Left ventricle myocardium inferior (tissue), 1 donor: ENCODE results near the gene CELF4. TPM values are rescaled to one million over a fixed set of nuclear protein-coding genes. Genes with fewer than 3 reads are reported as not detected.
A peak's percentile ranks its signal among the peaks of the same experiment; 100 is the strongest.

Experiments
- DNase-seq: peaks from one replicate; pipeline ENCODE4 v3.0.0-alpha.2; 2020
- H3K27ac ChIP-seq: fragments of 200-600 bp; replicated peaks from 2 replicates; pipeline ENCODE4 v1.8.0; 2021
- H3K27me3 ChIP-seq: fragments of 200-600 bp; 2 replicates; pipeline ENCODE4 v1.8.0; 2021; ENCODE audit warnings: low read depth
- H3K36me3 ChIP-seq: fragments of 200-600 bp; 2 replicates; pipeline ENCODE4 v1.8.0; 2021
- H3K4me1 ChIP-seq: fragments of 200-600 bp; 2 replicates; pipeline ENCODE4 v1.8.0; 2021
- H3K4me3 ChIP-seq: fragments of 200-600 bp; 2 replicates; pipeline ENCODE4 v1.8.0; 2021; ENCODE audit warnings: mild to moderate bottlenecking, moderate library complexity
- H3K9me3 ChIP-seq: fragments of 200-600 bp; replicated peaks from 2 replicates; pipeline ENCODE4 v1.8.0; 2021
- intact Hi-C: fragments of 100-400 bp; cut with micrococcal nuclease; formaldehyde crosslinking; loops from one replicate; pipeline ENCODE4 v1.11.0; 2022
- total RNA-seq: library from RNA; stranded (reverse); fragmentation: NEBNext Ultra II Directional; extraction: Animal tissue kit (Norgen Biotek cat#: 25700); gene quantifications from one replicate; pipeline ENCODE4 v1.2.1, GENCODE V29; 2021
- TF ChIP-seq, protein P1 (sequence below): fragments of 200-600 bp; IDR thresholded peaks from 2 replicates; pipeline ENCODE4 v1.8.0; 2021; ENCODE audit warnings: antibody characterized with exemption, mild to moderate bottlenecking, borderline replicate concordance
- donor health status: DM: no; HTN: yes; CAD: no; lungs with severe emphysema.

Gene CELF4
- total RNA-seq, 1 donor from 2014 or later, result 0.60 TPM

DNA sequence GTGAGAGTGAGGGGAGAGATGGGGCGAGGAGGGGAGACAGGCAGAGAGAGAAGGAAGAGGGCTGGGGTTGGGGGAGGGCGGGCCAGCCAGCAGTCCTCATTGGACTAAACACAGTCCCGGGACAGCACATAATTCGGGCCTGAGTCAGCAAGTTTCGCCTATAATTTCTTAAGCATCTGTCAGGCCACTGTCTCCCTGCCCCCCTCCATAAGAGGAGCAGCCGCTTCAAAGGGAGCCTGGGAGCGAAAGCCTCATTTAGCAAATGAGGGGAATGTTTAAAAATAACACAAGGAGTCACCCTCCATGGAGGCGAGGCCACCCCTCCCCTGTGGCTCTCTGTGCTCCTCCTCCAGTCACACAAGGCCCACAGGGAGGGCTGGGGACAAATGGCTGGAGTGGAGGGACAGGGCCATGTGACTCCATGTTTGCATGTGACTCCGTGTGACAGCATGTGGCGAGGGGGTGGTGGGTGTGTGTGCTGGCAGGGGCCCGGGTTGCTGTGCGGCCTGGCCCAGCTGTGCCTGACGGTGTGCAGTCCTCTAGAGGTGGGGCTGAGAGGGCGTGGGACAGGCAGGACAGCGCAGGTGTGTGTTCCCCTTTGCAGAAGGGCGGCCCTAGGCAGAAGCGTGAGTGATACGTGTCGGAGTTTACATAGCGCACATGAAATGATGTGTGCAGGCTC lies 162.4 kb downstream of the CELF4 start:
- TF ChIP-seq, protein P1, sequence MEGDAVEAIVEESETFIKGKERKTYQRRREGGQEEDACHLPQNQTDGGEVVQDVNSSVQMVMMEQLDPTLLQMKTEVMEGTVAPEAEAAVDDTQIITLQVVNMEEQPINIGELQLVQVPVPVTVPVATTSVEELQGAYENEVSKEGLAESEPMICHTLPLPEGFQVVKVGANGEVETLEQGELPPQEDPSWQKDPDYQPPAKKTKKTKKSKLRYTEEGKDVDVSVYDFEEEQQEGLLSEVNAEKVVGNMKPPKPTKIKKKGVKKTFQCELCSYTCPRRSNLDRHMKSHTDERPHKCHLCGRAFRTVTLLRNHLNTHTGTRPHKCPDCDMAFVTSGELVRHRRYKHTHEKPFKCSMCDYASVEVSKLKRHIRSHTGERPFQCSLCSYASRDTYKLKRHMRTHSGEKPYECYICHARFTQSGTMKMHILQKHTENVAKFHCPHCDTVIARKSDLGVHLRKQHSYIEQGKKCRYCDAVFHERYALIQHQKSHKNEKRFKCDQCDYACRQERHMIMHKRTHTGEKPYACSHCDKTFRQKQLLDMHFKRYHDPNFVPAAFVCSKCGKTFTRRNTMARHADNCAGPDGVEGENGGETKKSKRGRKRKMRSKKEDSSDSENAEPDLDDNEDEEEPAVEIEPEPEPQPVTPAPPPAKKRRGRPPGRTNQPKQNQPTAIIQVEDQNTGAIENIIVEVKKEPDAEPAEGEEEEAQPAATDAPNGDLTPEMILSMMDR, result no peak
- no peaks in the 10 kb centered on the region for H3K9me3 ChIP-seq
- intact Hi-C loops, result no loop called here
- no peaks in the 10 kb centered on the region for H3K36me3 ChIP-seq
- peaks cover 13% of the 10 kb centered on the region for H3K4me1 ChIP-seq
- H3K4me3 ChIP-seq, result no peak overlapping the region
- DNase-seq, result peak; percentile 46
- peak overlapping the region; percentile 46 for H3K27ac ChIP-seq
- no peaks in the 10 kb centered on the region for H3K27me3 ChIP-seq

DNA sequence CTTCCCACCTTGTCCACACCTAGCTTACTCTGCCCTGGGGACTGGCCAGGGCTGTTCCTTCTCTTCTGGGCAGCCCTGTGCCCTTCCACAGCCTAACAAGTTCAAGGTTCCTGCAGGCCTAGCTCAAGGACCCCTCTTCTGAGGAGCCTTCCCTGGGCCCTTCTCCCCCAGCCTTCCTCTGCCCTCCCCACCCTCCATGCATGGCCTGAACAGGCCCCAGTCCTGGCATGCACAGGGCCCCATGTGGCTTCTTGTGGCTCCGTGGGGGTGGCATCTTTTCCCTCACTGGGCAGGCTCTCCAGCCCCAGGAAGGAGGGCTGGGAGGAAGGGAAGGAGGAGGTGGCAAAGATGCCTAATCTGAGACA lies 162.9 kb downstream of the CELF4 start:
- DNase-seq, result no peak
- H3K9me3 ChIP-seq, result no peaks in the 10 kb centered on the region
- no peaks in the 10 kb centered on the region for H3K36me3 ChIP-seq
- no peaks in the 10 kb centered on the region for H3K27me3 ChIP-seq
- H3K27ac ChIP-seq, result peak overlapping the region; percentile 46
- intact Hi-C loops, result no loop called here
- H3K4me1 ChIP-seq, result peaks cover 13% of the 10 kb centered on the region
- no peak overlapping the region for H3K4me3 ChIP-seq
- TF ChIP-seq, protein P1, result no peak

DNA sequence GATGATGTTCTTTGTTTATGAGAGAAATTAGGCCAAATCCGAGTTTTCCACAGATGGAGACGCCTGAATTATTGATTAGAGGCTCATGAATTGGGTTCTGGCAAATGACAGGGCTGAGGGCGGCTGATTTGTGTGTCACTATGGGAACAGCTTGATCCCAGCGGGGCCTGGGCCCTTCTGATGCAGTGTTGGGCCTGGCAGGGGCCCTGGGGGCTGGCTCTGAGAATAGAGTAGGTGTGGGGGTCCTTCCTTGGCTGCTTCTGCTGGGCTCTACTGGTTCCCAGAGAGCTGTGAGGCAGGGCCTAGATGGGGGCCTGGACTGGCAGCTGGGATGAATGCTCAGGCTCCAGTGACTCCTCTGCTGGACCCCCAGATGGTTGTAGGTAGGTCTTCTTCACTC lies 164.8 kb downstream of the CELF4 start:
- Histone ChIP-seq H3K36me3 (no peaks in the 10 kb centered on the region), H3K4me1 (peaks cover 13% of the 10 kb centered on the region), H3K4me3 (no peak overlapping the region), H3K9me3 (no peaks in the 10 kb centered on the region), H3K27ac (no peak overlapping the region), H3K27me3 (no peaks in the 10 kb centered on the region)
- intact Hi-C loops, result no loop called here
- TF ChIP-seq, protein P1, result no peak
- no peak for DNase-seq

DNA sequence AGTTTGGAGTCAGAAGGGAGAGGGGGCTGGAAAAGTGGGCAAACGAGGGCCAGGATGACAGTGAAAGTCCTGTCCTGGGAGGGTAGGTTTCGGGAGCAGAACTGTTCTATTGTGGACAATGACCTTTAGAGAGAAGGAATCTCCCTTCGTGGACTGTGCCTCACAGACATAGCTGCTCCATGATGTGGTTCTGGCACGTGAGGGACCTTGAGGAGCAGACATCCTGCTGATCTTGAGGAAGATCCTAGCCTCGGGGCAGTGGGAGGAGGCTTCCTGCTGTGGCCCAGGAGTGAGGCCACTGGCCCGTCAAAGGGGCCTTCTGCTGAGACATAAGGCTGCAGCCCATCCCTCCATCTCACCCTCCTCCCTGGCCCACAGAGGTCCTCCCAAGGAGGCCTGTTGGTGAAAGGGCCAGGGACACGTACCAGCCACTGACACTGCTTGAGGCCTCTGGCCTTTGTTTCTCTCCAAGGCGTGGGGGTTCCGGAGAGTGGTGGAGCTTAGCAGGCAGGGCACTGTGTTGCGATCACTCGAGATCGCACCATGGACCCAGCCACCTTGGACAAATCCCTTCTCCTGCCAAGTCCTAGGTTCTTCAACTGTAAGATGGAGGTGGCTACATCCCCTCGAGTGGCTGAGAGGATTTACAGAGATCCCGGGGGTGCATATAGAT lies 167.2 kb downstream of the CELF4 start:
- intact Hi-C loops, result no loop called here
- Histone ChIP-seq H3K36me3 (no peaks in the 10 kb centered on the region), H3K4me3 (no peak overlapping the region), H3K9me3 (no peaks in the 10 kb centered on the region), H3K27ac (no peak overlapping the region), H3K27me3 (peaks cover 1% of the 10 kb centered on the region), H3K4me1 (peaks cover 25% of the 10 kb centered on the region)
- DNase-seq, result no peak
- TF ChIP-seq, protein P1, result no peak

DNA sequence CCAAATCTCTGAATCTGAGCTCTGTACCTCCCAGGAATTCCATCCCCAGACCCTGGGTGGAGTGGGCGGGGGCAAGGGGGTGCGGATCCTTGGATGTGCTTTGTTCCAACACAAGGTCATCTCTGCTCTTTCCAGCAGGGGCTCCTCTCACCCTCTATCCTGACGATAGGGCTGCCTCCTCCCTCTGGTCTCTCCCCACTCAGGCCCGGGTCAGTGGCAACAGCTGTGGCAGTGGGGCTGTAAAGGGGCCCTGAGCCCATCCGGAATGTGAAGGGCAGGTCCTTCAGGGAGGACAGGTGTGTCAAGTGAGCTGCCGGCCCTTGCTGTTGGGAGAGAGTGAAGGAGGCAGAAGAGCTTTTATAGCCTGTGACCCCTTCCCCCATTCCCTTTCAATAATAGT lies 167.8 kb downstream of the CELF4 start:
- peaks cover 19% of the 10 kb centered on the region for H3K4me1 ChIP-seq
- no peak overlapping the region for H3K4me3 ChIP-seq
- TF ChIP-seq, protein P1, result no peak
- H3K27ac ChIP-seq, result no peak overlapping the region
- DNase-seq, result no peak
- no peaks in the 10 kb centered on the region for H3K9me3 ChIP-seq
- intact Hi-C loops, result no loop called here
- H3K27me3 ChIP-seq, result peaks cover 7% of the 10 kb centered on the region
- H3K36me3 ChIP-seq, result no peaks in the 10 kb centered on the region
